Activated T-cell treated with anti-CD3 and anti-CD28 coated beads, Interleukin-2, amount 50 U/mL, for 48 hours (primary cell): ENCODE results near the gene SERPINA4.
"Not testable (repeated sequence)": the region's sequence is repeated elsewhere in the genome, so short reads cannot be mapped to it uniquely, and the experiment has no call there.

Experiments used
- DNase-seq, 2 experiments: peaks; one replicate each; pipeline ENCODE4 v3.0.0-alpha.2; 2020

Gene SERPINA4

GRCh38 chr14:94570440-94570839 is 9.2 kb downstream of the SERPINA4 start:
- DNase-seq = no peak

- DNase-seq = no peak
Observed at GRCh38 chr14:94571395-94571794, 10.2 kb downstream of the SERPINA4 start.

- no peak for DNase-seq
Observed at GRCh38 chr14:94571950-94572349, 10.7 kb downstream of the SERPINA4 start.

DNA sequence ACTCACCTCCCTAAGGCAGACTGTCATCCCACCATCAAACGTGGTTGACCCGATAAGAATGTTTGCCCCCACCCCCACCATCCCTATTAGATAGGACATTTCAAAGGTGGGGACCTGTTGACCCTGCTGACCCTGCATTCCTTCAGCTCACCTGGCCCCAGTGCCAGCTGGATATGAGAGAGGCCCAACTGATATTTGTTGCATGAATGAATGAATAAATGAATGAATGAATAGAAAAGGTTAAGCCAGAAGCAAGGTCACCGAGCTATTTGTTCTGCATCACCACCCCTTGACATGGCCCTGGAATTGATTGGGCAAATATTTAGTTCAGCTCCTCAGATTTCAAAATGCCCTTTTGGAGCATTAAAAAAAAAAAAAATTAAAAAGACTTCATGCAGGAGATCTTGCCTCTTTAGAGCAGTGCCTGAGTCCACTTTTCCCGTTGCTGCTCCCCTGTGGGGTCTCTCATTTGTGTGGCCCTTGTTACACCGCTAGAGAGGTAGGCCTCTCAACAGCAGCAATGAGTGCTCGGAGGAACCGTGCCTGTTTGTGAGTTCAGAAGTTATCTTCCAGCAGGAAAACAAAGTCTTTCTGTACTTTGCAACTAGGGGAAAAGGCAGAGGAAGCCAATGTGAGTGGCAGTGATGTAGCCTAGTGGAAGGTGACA is 11.5 kb downstream of the SERPINA4 start:
- no peak for DNase-seq

GRCh38 chr14:94573475-94574277 is 12.4 kb downstream of the SERPINA4 start:
- DNase-seq = no peak

DNA sequence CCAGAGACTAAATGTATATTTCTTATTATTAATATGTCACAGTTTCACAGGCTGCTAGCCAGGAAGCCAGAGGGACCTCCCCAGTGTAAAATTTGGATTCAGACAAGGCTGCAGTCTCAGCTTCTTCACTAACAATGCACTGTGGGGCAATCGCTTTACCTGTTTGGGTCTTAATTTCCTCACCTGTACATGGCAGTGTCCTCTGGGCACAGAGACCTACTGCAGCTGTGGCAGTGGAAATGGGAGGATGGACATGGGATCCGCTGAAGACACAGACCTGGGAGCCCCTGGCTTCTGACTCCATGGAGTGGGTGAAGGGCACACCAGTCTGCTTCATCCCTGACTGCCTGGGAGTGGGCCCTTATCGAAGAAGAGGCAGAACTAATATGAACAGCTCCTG is 13.1 kb downstream of the SERPINA4 start:
- no peak for DNase-seq

- no peak for DNase-seq
Observed at GRCh38 chr14:94575730-94576585, 14.7 kb downstream of the SERPINA4 start.

- not testable (repeated sequence) for DNase-seq
Observed at GRCh38 chr14:94577472-94577871, 16.2 kb downstream of the SERPINA4 start.

- no peak for DNase-seq
Observed at GRCh38 chr14:94578712-94579111, 17.5 kb downstream of the SERPINA4 start.

DNA sequence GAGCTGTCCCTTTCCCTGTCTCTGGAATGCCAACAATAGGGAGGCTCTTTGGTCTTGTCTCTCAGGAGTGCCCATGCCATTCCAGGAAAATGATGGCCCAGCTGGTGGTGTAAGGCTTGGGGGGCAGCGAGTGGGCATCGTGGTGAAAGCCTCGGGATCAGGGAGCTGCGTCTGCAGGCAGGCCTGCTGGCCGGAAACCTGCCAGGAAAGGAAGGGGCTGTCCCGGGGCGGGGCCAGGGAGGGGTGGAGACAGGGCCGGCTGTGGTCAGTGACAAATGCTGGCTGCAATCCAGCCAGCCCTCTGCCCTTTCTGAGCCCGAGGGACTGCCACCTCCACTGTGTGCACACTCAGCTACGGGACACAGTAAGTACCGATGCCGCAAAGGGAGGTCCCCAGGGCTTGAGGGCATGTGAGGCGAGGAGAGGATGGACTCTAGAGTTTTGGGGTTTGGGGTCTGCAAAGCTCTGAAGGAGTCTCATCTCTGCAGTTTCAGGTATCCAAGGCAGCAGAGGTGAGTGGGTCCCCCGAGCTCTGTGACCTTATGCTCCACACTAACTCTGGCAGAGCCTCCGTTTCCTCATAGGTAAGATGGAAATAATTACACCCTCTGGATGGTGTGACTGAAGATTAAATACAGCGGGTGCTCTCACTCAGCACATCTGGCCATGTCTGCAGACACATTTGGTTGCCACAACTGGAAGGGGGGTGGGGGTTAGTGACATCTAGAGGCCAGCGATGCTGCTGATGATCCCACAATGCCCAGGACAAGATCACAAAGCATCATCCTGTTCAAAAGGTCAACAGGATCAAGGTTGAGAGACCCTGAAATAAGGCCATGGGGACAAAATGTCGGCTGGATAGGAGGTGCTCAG is 20.1 kb downstream of the SERPINA4 start, which contains the start of gene SERPINA5:
Gene SERPINA5, plus strand, starts transcription at position 300 of the 873 bp plus-strand sequence. CDS start 5,937 bp downstream, outside the sequence.
- no peak for DNase-seq

GRCh38 chr14:94582199-94582750 is 21.0 kb downstream of the SERPINA4 start:
- DNase-seq = no peak

DNA sequence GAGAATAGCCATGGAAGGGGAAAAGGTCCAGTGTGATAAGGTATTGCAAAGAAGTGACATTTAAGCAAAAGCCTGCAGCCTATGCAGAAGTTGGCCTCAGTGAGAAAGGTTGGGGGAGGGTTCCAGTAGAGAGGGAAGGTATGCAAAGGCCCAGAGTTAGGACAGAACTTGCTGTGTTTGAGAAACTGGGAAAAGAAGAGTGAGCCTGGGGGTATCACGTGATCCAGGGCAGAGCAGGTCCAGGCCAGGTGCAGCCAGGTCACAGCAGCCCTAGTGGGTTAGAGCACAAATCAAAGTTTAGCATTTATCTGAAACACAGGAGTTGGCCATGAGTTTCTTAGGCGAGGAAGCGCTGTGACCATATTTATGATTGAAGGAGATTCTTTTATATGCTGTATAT is 21.6 kb downstream of the SERPINA4 start:
- no peak for DNase-seq

DNA sequence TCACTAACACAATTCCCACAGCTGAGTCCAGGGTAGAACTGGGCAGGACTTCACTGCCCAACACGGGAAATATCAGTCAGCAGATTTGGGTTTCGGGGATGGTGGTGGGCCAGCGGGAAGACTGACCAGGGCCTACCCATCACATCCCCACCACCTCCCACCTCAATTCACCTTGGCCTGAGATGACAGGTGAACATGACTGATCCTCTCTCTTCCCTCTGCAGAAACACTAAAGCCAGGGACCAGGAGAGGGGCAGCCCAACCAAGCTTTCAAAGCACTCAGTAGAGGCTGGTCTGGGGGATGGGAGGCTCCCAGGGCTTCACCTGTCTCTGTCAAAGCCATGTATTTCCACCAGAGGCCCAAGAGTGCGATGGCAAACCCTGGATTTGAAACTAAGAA is 22.3 kb downstream of the SERPINA4 start:
- DNase-seq = no peak

GRCh38 chr14:94584591-94585280 is 23.5 kb downstream of the SERPINA4 start:
- no peak for DNase-seq

DNA sequence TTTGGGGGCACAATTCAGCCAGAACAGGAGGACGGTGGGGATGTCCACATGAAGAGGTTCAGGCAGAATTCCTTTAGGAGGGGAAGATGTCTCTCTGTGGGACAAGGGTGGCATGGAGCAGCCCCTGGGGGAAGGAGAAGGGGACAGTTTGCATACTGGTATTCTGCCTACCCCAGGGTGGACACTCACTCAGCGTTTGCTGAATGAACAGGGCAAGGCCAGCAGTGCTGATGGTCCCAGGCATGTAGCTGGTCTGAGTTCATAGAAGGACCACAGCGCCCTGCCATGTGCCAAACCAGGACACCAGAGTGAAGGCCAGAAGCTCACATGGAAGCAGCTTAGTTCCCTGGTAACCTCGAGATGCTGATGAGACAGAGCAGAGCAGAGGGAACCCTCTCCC is 25.4 kb downstream of the SERPINA4 start:
- DNase-seq = no peak

GRCh38 chr14:94588311-94588710 is 27.1 kb downstream of the SERPINA4 start:
- no peak for DNase-seq

DNA sequence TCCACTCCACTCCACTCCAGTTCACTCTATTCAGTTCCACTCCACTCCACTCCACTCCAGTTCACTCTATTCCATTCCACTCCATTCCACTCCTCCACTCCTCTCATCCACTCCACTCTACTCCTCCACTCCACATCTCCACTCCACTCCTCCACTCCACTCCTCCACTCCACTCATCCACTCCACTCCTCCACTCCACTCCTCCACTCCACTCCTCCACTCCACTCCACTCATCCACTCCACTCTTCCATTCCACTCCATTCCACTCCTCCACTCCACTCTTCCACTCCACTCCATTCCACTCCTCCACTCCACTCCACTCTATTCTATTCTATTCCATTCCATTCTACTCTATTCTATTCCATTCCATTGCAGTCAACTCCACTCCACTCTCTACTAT is 29.8 kb downstream of the SERPINA4 start:
- DNase-seq = no peak

GRCh38 chr14:94591871-94592270 is 30.6 kb downstream of the SERPINA4 start:
- no peak for DNase-seq

DNA sequence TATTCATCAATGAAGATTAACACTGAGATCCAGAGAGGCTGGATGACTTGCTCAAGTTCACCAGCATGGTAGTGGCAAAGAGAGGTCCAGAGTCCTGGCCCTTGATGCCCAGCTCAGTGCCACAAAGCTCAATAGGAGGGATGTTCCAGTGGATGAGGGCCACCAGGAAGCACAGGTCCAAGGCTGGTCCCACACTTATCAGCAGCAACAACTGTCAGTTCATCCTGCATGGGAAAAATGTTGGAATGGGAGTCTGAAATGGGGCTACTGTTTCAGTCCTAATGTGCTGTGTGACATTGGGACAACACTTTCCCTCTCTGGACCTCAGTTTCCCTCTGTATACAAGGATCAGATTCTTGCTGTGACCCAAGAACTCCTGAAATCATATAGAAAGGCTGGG is 31.2 kb downstream of the SERPINA4 start:
- DNase-seq = no peak

GRCh38 chr14:94593376-94593748 is 32.1 kb downstream of the SERPINA4 start:
- DNase-seq = no peak

- no peak for DNase-seq
Observed at GRCh38 chr14:94593749-94594431, 32.6 kb downstream of the SERPINA4 start.
